Adrenal gland (tissue), 5 donors: ENCODE data around the gene ACOT12.

ENCODE experiments used
- POLR2A ChIP-seq, 2 donors: fragments of 450-650 bp; IDR thresholded peaks; one replicate each; pipeline ENCODE4 v1.6.1; 2017; ENCODE audit warnings: antibody characterized with exemption in 2 of 2, mild to moderate bottlenecking in 2 of 2, moderate library complexity in 1 of 2
- TF ChIP-seq, protein P1 (sequence below), 6 experiments: fragments of 450-650 bp in 4 of 6; fragments of 200-600 bp in 2 of 6; sonication (generic) in 1 of 6; IDR thresholded peaks; 1 replicate in 5 of 6; 2 replicates in 1 of 6; pipeline versions ENCODE4 v1.5.1 to v1.8.0; 2016 to 2021; ENCODE audit warnings: antibody characterized with exemption in 6 of 6, mild to moderate bottlenecking in 2 of 6, moderate library complexity in 1 of 6
- donor health status: DM: no; HTN: no; CAD: no.

DNA sequence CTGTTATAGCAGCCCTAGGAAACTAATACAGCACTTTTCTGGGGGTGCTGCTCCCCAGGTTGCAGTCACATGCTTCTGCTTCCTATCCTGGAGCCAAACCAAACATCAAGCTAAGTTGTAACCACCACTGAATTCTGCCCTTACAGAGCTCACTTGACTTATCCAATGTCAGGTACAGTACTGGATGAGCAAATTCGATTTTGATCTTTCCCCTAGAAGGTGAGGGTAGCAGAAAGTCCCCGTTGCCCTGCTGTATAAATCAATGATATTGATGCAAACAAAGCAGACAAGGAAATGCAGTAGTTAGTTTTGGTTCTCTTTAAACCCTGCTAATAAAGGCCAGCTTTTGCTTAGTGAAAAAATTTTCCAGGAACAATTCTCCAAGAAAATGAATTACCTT is 56.1 kb downstream of the ACOT12 start:
- TF ChIP-seq, protein P1, sequence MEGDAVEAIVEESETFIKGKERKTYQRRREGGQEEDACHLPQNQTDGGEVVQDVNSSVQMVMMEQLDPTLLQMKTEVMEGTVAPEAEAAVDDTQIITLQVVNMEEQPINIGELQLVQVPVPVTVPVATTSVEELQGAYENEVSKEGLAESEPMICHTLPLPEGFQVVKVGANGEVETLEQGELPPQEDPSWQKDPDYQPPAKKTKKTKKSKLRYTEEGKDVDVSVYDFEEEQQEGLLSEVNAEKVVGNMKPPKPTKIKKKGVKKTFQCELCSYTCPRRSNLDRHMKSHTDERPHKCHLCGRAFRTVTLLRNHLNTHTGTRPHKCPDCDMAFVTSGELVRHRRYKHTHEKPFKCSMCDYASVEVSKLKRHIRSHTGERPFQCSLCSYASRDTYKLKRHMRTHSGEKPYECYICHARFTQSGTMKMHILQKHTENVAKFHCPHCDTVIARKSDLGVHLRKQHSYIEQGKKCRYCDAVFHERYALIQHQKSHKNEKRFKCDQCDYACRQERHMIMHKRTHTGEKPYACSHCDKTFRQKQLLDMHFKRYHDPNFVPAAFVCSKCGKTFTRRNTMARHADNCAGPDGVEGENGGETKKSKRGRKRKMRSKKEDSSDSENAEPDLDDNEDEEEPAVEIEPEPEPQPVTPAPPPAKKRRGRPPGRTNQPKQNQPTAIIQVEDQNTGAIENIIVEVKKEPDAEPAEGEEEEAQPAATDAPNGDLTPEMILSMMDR (IDR thresholded peaks at IDR 0.05), result no peak
- no peak for TF ChIP-seq POLR2A (IDR thresholded peaks at IDR 0.05)
